IMR-90 (cell line): ENCODE measurements around the gene C3orf22.

Source experiments
- CTCF ChIP-seq: conservative IDR thresholded peaks from 2 replicates; pipeline ENCODE4 v1.5.1; 2012; ENCODE audit warnings: mild to moderate bottlenecking, low read depth, low read length, improper control_type of control experiment
- MAZ ChIP-seq: IDR thresholded peaks from 2 replicates; pipeline ENCODE4 v1.6.1; 2012; ENCODE audit warnings: low read depth, mild to moderate bottlenecking, low read length, improper control_type of control experiment, moderate library complexity, borderline replicate concordance
- POLR2A ChIP-seq: IDR thresholded peaks from 2 replicates; pipeline ENCODE4 v1.6.1; 2012; ENCODE audit warnings: mild to moderate bottlenecking, low read depth, low read length
- SMC3 ChIP-seq: fragments of 150-350 bp; IDR thresholded peaks from 2 replicates; pipeline ENCODE4 v1.6.1; 2016; ENCODE audit warnings: low read depth, mild to moderate bottlenecking, antibody characterized with exemption, low read length, moderate library complexity

GRCh38 chr3:126516152-126516935, 42.4 kb downstream of the C3orf22 start:
- TF ChIP-seq POLR2A, result no peak
- TF ChIP-seq CTCF, result no peak
- TF ChIP-seq SMC3, result no peak
- TF ChIP-seq MAZ, result no peak
